Measurements from ENCODE around the gene PTPRD. TPM values are rescaled to one million over a fixed set of nuclear protein-coding genes. Genes with fewer than 3 reads are reported as not detected.
A peak's percentile ranks its signal among the peaks of the same experiment; 100 is the strongest.

Gene PTPRD
- total RNA-seq, 1 experiment from 2014 or later, result not detected

GRCh38 chr9:8856396-8857067 is 1756.3 kb downstream of the PTPRD start:
- TF ChIP-seq, protein P1, sequence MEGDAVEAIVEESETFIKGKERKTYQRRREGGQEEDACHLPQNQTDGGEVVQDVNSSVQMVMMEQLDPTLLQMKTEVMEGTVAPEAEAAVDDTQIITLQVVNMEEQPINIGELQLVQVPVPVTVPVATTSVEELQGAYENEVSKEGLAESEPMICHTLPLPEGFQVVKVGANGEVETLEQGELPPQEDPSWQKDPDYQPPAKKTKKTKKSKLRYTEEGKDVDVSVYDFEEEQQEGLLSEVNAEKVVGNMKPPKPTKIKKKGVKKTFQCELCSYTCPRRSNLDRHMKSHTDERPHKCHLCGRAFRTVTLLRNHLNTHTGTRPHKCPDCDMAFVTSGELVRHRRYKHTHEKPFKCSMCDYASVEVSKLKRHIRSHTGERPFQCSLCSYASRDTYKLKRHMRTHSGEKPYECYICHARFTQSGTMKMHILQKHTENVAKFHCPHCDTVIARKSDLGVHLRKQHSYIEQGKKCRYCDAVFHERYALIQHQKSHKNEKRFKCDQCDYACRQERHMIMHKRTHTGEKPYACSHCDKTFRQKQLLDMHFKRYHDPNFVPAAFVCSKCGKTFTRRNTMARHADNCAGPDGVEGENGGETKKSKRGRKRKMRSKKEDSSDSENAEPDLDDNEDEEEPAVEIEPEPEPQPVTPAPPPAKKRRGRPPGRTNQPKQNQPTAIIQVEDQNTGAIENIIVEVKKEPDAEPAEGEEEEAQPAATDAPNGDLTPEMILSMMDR (IDR thresholded peaks at IDR 0.05), result no peak
- TF ChIP-seq, protein P2, sequence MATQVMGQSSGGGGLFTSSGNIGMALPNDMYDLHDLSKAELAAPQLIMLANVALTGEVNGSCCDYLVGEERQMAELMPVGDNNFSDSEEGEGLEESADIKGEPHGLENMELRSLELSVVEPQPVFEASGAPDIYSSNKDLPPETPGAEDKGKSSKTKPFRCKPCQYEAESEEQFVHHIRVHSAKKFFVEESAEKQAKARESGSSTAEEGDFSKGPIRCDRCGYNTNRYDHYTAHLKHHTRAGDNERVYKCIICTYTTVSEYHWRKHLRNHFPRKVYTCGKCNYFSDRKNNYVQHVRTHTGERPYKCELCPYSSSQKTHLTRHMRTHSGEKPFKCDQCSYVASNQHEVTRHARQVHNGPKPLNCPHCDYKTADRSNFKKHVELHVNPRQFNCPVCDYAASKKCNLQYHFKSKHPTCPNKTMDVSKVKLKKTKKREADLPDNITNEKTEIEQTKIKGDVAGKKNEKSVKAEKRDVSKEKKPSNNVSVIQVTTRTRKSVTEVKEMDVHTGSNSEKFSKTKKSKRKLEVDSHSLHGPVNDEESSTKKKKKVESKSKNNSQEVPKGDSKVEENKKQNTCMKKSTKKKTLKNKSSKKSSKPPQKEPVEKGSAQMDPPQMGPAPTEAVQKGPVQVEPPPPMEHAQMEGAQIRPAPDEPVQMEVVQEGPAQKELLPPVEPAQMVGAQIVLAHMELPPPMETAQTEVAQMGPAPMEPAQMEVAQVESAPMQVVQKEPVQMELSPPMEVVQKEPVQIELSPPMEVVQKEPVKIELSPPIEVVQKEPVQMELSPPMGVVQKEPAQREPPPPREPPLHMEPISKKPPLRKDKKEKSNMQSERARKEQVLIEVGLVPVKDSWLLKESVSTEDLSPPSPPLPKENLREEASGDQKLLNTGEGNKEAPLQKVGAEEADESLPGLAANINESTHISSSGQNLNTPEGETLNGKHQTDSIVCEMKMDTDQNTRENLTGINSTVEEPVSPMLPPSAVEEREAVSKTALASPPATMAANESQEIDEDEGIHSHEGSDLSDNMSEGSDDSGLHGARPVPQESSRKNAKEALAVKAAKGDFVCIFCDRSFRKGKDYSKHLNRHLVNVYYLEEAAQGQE (IDR thresholded peaks at IDR 0.05; ENCODE audit: insufficient read depth in 1 of 2, low read depth in 2 of 2, low read length in 1 of 2), result no peak
- no peak for TF ChIP-seq TCF7L2 (IDR thresholded peaks at IDR 0.05; ENCODE audit: low read depth, low read length)
- TF ChIP-seq POLR2AphosphoS5 (IDR thresholded peaks at IDR 0.05; ENCODE audit: low read depth, low read length), result no peak
- no peak for TF ChIP-seq SIN3A (IDR thresholded peaks at IDR 0.05; ENCODE audit: borderline replicate concordance, insufficient read depth, low read depth, low read length)
- ATAC-seq (no peak), DNase-seq (ENCODE audit: low read depth, low spot score) (no peak)
- BruUV-seq (replicated peaks), result no TSS peak
- no peak overlapping the region for H3K4me3 ChIP-seq (ENCODE audit: low read depth in 2 of 2, low read length in 2 of 2)
- no peaks in the 10 kb centered on the region for H3K27me3 ChIP-seq (ENCODE audit: control insufficient read depth, insufficient read depth, low read length)
- in situ Hi-C loops (cut with HindIII; ENCODE audit: low pct_unique_long_range_greater_than_20kb, low sequenced_read_pairs) (no loop called here), intact Hi-C loops (cut with micrococcal nuclease; ENCODE audit: unreplicated experiment) (no loop called here)
- no peaks in the 10 kb centered on the region for H3K36me3 ChIP-seq (ENCODE audit: control insufficient read depth, insufficient read depth, low read length)
- H3K9me3 ChIP-seq (ENCODE audit: control insufficient read depth, insufficient read depth, low read depth, low read length), result no peaks in the 10 kb centered on the region
- no peak overlapping the region for H3K27ac ChIP-seq (ENCODE audit: low read length)
- CTCF ChIA-PET, result no interaction called here
- POLR2A ChIA-PET, result no interaction called here
- H3K4me1 ChIP-seq (ENCODE audit: control insufficient read depth, insufficient read depth, low read length), result no peaks in the 10 kb centered on the region

DNA sequence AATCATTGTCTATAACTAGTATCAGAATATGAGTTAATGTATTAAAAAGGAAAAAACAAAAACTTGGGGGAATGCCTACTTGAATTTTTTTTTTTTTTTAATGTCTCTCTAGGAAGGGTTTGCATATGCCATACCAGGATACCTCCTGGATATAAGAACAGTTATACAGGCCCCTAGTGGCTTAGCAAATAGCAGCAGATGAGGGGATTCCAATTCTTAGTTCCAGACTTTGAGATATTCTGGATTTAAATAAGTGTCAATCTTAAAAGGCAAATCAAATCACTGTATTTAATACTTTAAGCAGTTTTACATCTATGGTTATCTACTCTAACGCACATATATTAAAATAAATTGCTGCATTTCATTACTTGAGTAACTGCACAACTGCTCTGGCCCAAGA is 1757.8 kb downstream of the PTPRD start:
- Histone ChIP-seq H3K4me3 (ENCODE audit: low read depth in 2 of 2, low read length in 2 of 2) (no peak overlapping the region), H3K36me3 (ENCODE audit: control insufficient read depth, insufficient read depth, low read length) (no peaks in the 10 kb centered on the region), H3K9me3 (ENCODE audit: control insufficient read depth, insufficient read depth, low read depth, low read length) (no peaks in the 10 kb centered on the region), H3K4me1 (ENCODE audit: control insufficient read depth, insufficient read depth, low read length) (no peaks in the 10 kb centered on the region), H3K27me3 (ENCODE audit: control insufficient read depth, insufficient read depth, low read length) (no peaks in the 10 kb centered on the region), H3K27ac (ENCODE audit: low read length) (no peak overlapping the region)
- in situ Hi-C loops (cut with HindIII; ENCODE audit: low pct_unique_long_range_greater_than_20kb, low sequenced_read_pairs) (no loop called here), intact Hi-C loops (cut with micrococcal nuclease; ENCODE audit: unreplicated experiment) (no loop called here)
- ChIA-PET POLR2A (no interaction called here), CTCF (no interaction called here)
- ATAC-seq (no peak), DNase-seq (ENCODE audit: low read depth, low spot score) (no peak)
- TF ChIP-seq, protein P1 (IDR thresholded peaks at IDR 0.05), result peak; percentile 4; the same call in 1 of the 2 replicates
- TF ChIP-seq TCF7L2 (IDR thresholded peaks at IDR 0.05; ENCODE audit: low read depth, low read length), result no peak
- TF ChIP-seq, protein P2 (IDR thresholded peaks at IDR 0.05; ENCODE audit: insufficient read depth in 1 of 2, low read depth in 2 of 2, low read length in 1 of 2), result no peak
- no TSS peak for BruUV-seq (replicated peaks)
